OCI-LY7 (cell line): ENCODE data around the gene ASAH2.

Experiments used
- CTCF ChIP-seq: fragments of 200-600 bp; sonication (generic); conservative IDR thresholded peaks from 2 replicates; pipeline ENCODE4 v1.5.1; 2014; ENCODE audit warnings: mild to moderate bottlenecking, antibody characterized with exemption, low read length, moderate library complexity, mixed read lengths
- EZH2phosphoT487 ChIP-seq: fragments of 200-600 bp; sonication (generic); IDR thresholded peaks from 2 replicates; pipeline ENCODE4 v1.6.1; 2018; ENCODE audit warnings: low read depth, borderline replicate concordance, mild to moderate bottlenecking, mixed run types, antibody characterized with exemption, low read length, moderate library complexity, mixed read lengths

GRCh38 chr10:50231515-50232260, 19.6 kb downstream of the ASAH2 start:
- TF ChIP-seq CTCF (no peak), EZH2phosphoT487 (no peak)
